Activated T-cell treated with anti-CD3 and anti-CD28 coated beads for 48 hours (primary cell): Measurements from ENCODE around the gene ZBTB7C.

Experiments used
- DNase-seq: peaks from one replicate; pipeline ENCODE4 v3.0.0-alpha.2; 2020; ENCODE audit warnings: low read depth

The ZBTB7C gene

GRCh38 chr18:48084041-48084757, 325.0 kb downstream of the ZBTB7C start:
- no peak for DNase-seq

GRCh38 chr18:48080546-48080945, 328.6 kb downstream of the ZBTB7C start:
- DNase-seq, result no peak

GRCh38 chr18:48079885-48080284, 329.3 kb downstream of the ZBTB7C start:
- no peak for DNase-seq

- no peak for DNase-seq
Measured at GRCh38 chr18:48078448-48078847, 330.7 kb downstream of the ZBTB7C start.

GRCh38 chr18:48077291-48077690, 331.9 kb downstream of the ZBTB7C start:
- DNase-seq, result no peak

- no peak for DNase-seq
Measured at GRCh38 chr18:48076461-48076860, 332.7 kb downstream of the ZBTB7C start.

GRCh38 chr18:48075707-48076093, 333.5 kb downstream of the ZBTB7C start:
- no peak for DNase-seq

- no peak for DNase-seq
Measured at GRCh38 chr18:48074929-48075706, 334.1 kb downstream of the ZBTB7C start.

- DNase-seq, result no peak
Measured at GRCh38 chr18:48073211-48073930, 335.8 kb downstream of the ZBTB7C start.

GRCh38 chr18:48072428-48073204, 336.6 kb downstream of the ZBTB7C start:
- no peak for DNase-seq

GRCh38 chr18:48068916-48069445, 340.2 kb downstream of the ZBTB7C start:
- DNase-seq, result no peak

GRCh38 chr18:48066225-48066652, 342.9 kb downstream of the ZBTB7C start:
- no peak for DNase-seq

GRCh38 chr18:48065601-48065995, 343.6 kb downstream of the ZBTB7C start:
- DNase-seq, result no peak

- DNase-seq, result no peak
Measured at GRCh38 chr18:48064978-48065600, 344.1 kb downstream of the ZBTB7C start.

- DNase-seq, result no peak
Measured at GRCh38 chr18:48061781-48062570, 347.2 kb downstream of the ZBTB7C start.

- DNase-seq, result no peak
Measured at GRCh38 chr18:48060970-48061369, 348.2 kb downstream of the ZBTB7C start.

- no peak for DNase-seq
Measured at GRCh38 chr18:48060346-48060745, 348.8 kb downstream of the ZBTB7C start.

GRCh38 chr18:48059455-48060010, 349.6 kb downstream of the ZBTB7C start:
- no peak for DNase-seq

GRCh38 chr18:48058486-48058885, 350.7 kb downstream of the ZBTB7C start:
- DNase-seq, result no peak

GRCh38 chr18:48057018-48057417, 352.2 kb downstream of the ZBTB7C start:
- DNase-seq, result no peak
